Activated CD8-positive, alpha-beta memory T cell treated with anti-CD3 and anti-CD28 coated beads, Interleukin-2, amount 50 U/mL, for 4 hours (primary cell): ENCODE measurements around the gene RAB6B.

Source experiments
- DNase-seq: peaks from one replicate; pipeline ENCODE4 v3.0.0-alpha.2; 2020

RAB6B gene

GRCh38 chr3:133895208-133896001, at the start of gene RAB6B:
Gene RAB6B (minus strand): TSS chr3:133895882. CDS start chr3:133895466, 416 bp downstream.
- DNase-seq, result no peak

- DNase-seq, result no peak
Measured at GRCh38 chr3:133944641-133945380, 49.1 kb upstream of the RAB6B start.

GRCh38 chr3:133944181-133944580, 48.5 kb upstream of the RAB6B start:
- no peak for DNase-seq

GRCh38 chr3:133943639-133944141, 48.0 kb upstream of the RAB6B start:
- DNase-seq, result no peak

- no peak for DNase-seq
Measured at GRCh38 chr3:133943031-133943535, 47.4 kb upstream of the RAB6B start.

GRCh38 chr3:133941415-133941821, 45.7 kb upstream of the RAB6B start:
- no peak for DNase-seq

GRCh38 chr3:133940536-133940935, 44.9 kb upstream of the RAB6B start:
- no peak for DNase-seq

- no peak for DNase-seq
Measured at GRCh38 chr3:133939463-133939835, 43.8 kb upstream of the RAB6B start.

GRCh38 chr3:133938770-133939462, 43.2 kb upstream of the RAB6B start:
- DNase-seq, result no peak

- no peak for DNase-seq
Measured at GRCh38 chr3:133937756-133938601, 42.3 kb upstream of the RAB6B start.

GRCh38 chr3:133937061-133937686, 41.5 kb upstream of the RAB6B start:
- DNase-seq, result no peak

- DNase-seq, result no peak
Measured at GRCh38 chr3:133935843-133936769, 40.4 kb upstream of the RAB6B start.

- DNase-seq, result no peak
Measured at GRCh38 chr3:133934996-133935842, 39.5 kb upstream of the RAB6B start.

GRCh38 chr3:133934073-133934970, 38.6 kb upstream of the RAB6B start:
- no peak for DNase-seq

GRCh38 chr3:133933097-133934024, 37.7 kb upstream of the RAB6B start:
- DNase-seq, result no peak

- no peak for DNase-seq
Measured at GRCh38 chr3:133932009-133932408, 36.3 kb upstream of the RAB6B start.

- DNase-seq, result no peak
Measured at GRCh38 chr3:133931084-133931483, 35.4 kb upstream of the RAB6B start.
